Measurements from ENCODE around the gene SNX4.
"Not testable (repeated sequence)": the region's sequence is repeated elsewhere in the genome, so short reads cannot be mapped to it uniquely, and the experiment has no call there.

Gene SNX4

GRCh38 chr3:125461896-125462295 is 58.1 kb downstream of the SNX4 start:
- no peak for DNase-seq

- no peak for DNase-seq
Observed at GRCh38 chr3:125460233-125460632, 59.8 kb downstream of the SNX4 start.

GRCh38 chr3:125443923-125444322 is 76.1 kb downstream of the SNX4 start:
- no peak for DNase-seq

GRCh38 chr3:125442506-125442905 is 77.5 kb downstream of the SNX4 start:
- DNase-seq: no peak

- no peak for DNase-seq
Observed at GRCh38 chr3:125440970-125441369, 79.0 kb downstream of the SNX4 start.

GRCh38 chr3:125440559-125440955 is 79.4 kb downstream of the SNX4 start:
- DNase-seq: no peak

- no peak for DNase-seq
Observed at GRCh38 chr3:125437631-125438435, 82.2 kb downstream of the SNX4 start.

- no peak for DNase-seq
Observed at GRCh38 chr3:125436921-125437320, 83.1 kb downstream of the SNX4 start.

GRCh38 chr3:125435231-125435630 is 84.8 kb downstream of the SNX4 start:
- DNase-seq: no peak

- no peak for DNase-seq
Observed at GRCh38 chr3:125434582-125435011, 85.4 kb downstream of the SNX4 start.

GRCh38 chr3:125433611-125434041 is 86.4 kb downstream of the SNX4 start:
- no peak for DNase-seq

- DNase-seq: no peak
Observed at GRCh38 chr3:125433091-125433534, 86.9 kb downstream of the SNX4 start.

- DNase-seq: no peak
Observed at GRCh38 chr3:125431912-125432790, 87.9 kb downstream of the SNX4 start.

GRCh38 chr3:125431391-125431790 is 88.6 kb downstream of the SNX4 start:
- no peak for DNase-seq

GRCh38 chr3:125428216-125428830 is 91.7 kb downstream of the SNX4 start:
- DNase-seq: no peak

GRCh38 chr3:125418306-125418705 is 101.7 kb downstream of the SNX4 start:
- no peak for DNase-seq

- DNase-seq: no peak
Observed at GRCh38 chr3:125416235-125416634, 103.8 kb downstream of the SNX4 start.

GRCh38 chr3:125414669-125415068 is 105.3 kb downstream of the SNX4 start:
- no peak for DNase-seq

GRCh38 chr3:125410922-125411321 is 109.1 kb downstream of the SNX4 start:
- DNase-seq: no peak

GRCh38 chr3:125406070-125406469 is 113.9 kb downstream of the SNX4 start:
- no peak for DNase-seq

- not testable (repeated sequence) for DNase-seq
Observed at GRCh38 chr3:125405515-125405914, 114.5 kb downstream of the SNX4 start.

GRCh38 chr3:125403789-125404188 is 116.2 kb downstream of the SNX4 start:
- DNase-seq: no peak

GRCh38 chr3:125402639-125403038 is 117.4 kb downstream of the SNX4 start:
- no peak for DNase-seq

Data from DMS79 treated with DMSO at 0.1 percent for 48 hours (cell line).